Endothelial cell of umbilical vein (primary cell): ENCODE results near the gene SLC25A13. TPM values are rescaled to one million over a fixed set of nuclear protein-coding genes. Genes with fewer than 3 reads are reported as not detected.

Experiments used
- BruUV-seq: library from RNA; stranded (reverse); fragments of 400-500 nt; replicated peaks from 2 replicates; lab custom pipeline; 2021; lab: Mats Ljungman, UMichigan
- CTCF ChIA-PET: fragments of 300-600, 350-600 bp; sonication (Branson Sonifier 250); formaldehyde crosslinking; loops from one replicate; lab custom pipeline; 2021; ENCODE audit warnings: antibody characterized with exemption, inconsistent platforms; lab: Charles Lee
- POLR2A ChIA-PET: fragments of 300-600, 350-600 bp; sonication (Branson Sonifier 250); formaldehyde crosslinking; loops from one replicate; lab custom pipeline; 2021; ENCODE audit warnings: antibody characterized with exemption, inconsistent platforms; lab: Charles Lee
- DNase-seq: peaks from one replicate; pipeline ENCODE4 v3.0.0-alpha.2; 2011; ENCODE audit warnings: low read depth, low spot score
- FAIRE-seq: peaks from 2 replicates; lab custom pipeline; 2011; peaks lifted over from hg19 to GRCh38; lab: Jason Lieb, UNC
- H2AFZ ChIP-seq: 2 replicates; pipeline ENCODE4 v1.6.0; 2012; ENCODE audit warnings: low read depth, low read length, control low read depth, inconsistent platforms
- H3K27ac ChIP-seq: 2 replicates; pipeline ENCODE4 v1.5.1; 2011; ENCODE audit warnings: low read depth, mild to moderate bottlenecking, control low read depth, low read length, moderate library complexity; ENCODE audit not compliant: insufficient read depth
- H3K27me3 ChIP-seq, 2 experiments: 2 replicates each; pipeline versions ENCODE4 v1.6.0 to v1.6.1; 2011; ENCODE audit warnings: low read length in 2 of 2, mixed read lengths in 1 of 2; ENCODE audit not compliant: control insufficient read depth in 2 of 2, insufficient read depth in 2 of 2
- H3K36me3 ChIP-seq, 2 experiments: 2 replicates in 1 of 2; 3 replicates in 1 of 2; pipeline ENCODE4 v1.5.1; 2011; ENCODE audit warnings: low read length in 2 of 2, mild to moderate bottlenecking in 1 of 2, moderate library complexity in 1 of 2; ENCODE audit not compliant: control insufficient read depth in 2 of 2, insufficient read depth in 2 of 2; ENCODE audit errors: extremely low read depth in 1 of 2
- H3K4me1 ChIP-seq: 3 replicates; pipeline ENCODE4 v1.5.1; 2011; ENCODE audit warnings: mild to moderate bottlenecking, low read length; ENCODE audit not compliant: control insufficient read depth, insufficient read depth; ENCODE audit errors: extremely low read depth
- H3K4me2 ChIP-seq: 2 replicates; pipeline ENCODE4 v1.6.1; 2011; ENCODE audit warnings: low read length, control low read depth, mixed read lengths; ENCODE audit not compliant: insufficient read depth
- H3K4me3 ChIP-seq, 3 experiments: fragments of 200-600 bp in 1 of 3; sonication (generic), shearing (Covaris generic) in 1 of 3; replicated peaks in 1 of 3; 2 replicates each; pipeline ENCODE4 v1.5.1; 2011 to 2016; ENCODE audit warnings: control low read depth in 3 of 3, low read length in 3 of 3, mild to moderate bottlenecking in 2 of 3, inconsistent platforms in 1 of 3, low read depth in 1 of 3, moderate library complexity in 1 of 3; ENCODE audit not compliant: insufficient read depth in 1 of 3
- H3K79me2 ChIP-seq: 2 replicates; pipeline ENCODE4 v1.6.0; 2012; ENCODE audit warnings: low read length, inconsistent platforms; ENCODE audit not compliant: control insufficient read depth, insufficient read depth
- H3K9ac ChIP-seq: replicated peaks from 2 replicates; pipeline ENCODE3; 2011; ENCODE audit warnings: low read length, control low read depth; ENCODE audit not compliant: insufficient read depth; ENCODE audit errors: extremely low read depth
- H3K9me1 ChIP-seq: replicated peaks from 3 replicates; pipeline ENCODE4 v1.6.0; 2011; ENCODE audit warnings: mild to moderate bottlenecking, low read length; ENCODE audit not compliant: control insufficient read depth, insufficient read depth; ENCODE audit errors: extremely low read depth
- H3K9me3 ChIP-seq: replicated peaks from 2 replicates; pipeline ENCODE4 v1.5.1; 2012; ENCODE audit warnings: low read length, inconsistent platforms; ENCODE audit not compliant: control insufficient read depth, insufficient read depth
- H4K20me1 ChIP-seq: replicated peaks from 2 replicates; pipeline ENCODE3; 2011; ENCODE audit warnings: mild to moderate bottlenecking, low read length; ENCODE audit not compliant: control insufficient read depth, insufficient read depth; ENCODE audit errors: extremely low read depth
- CTCF ChIP-seq, 2 donors: IDR thresholded peaks; 1 replicate in 1 of 2; 2 replicates in 1 of 2; pipeline ENCODE4 v1.5.1; 2011; ENCODE audit warnings: low read length in 2 of 2, mild to moderate bottlenecking in 2 of 2, moderate library complexity in 2 of 2, control low read depth in 1 of 2, inconsistent platforms in 1 of 2, low read depth in 1 of 2; ENCODE audit not compliant: insufficient read depth in 1 of 2; ENCODE audit errors: extremely low read depth in 1 of 2
- EZH2 ChIP-seq: IDR thresholded peaks from 2 replicates; pipeline ENCODE4 v1.6.1; 2012; ENCODE audit warnings: borderline replicate concordance, low read depth, mild to moderate bottlenecking, moderate library complexity, low read length, inconsistent platforms; ENCODE audit not compliant: severe bottlenecking
- FOS ChIP-seq: IDR thresholded peaks from 2 replicates; pipeline ENCODE4 v1.6.1; 2011; ENCODE audit warnings: mild to moderate bottlenecking, low read length, moderate library complexity, borderline replicate concordance; ENCODE audit not compliant: insufficient read depth
- GATA2 ChIP-seq: IDR thresholded peaks from 2 replicates; pipeline ENCODE4 v1.7.0; 2011; ENCODE audit warnings: low read depth, mild to moderate bottlenecking, moderate library complexity, mixed read lengths, low read length; ENCODE audit not compliant: insufficient read length, insufficient read depth
- JUN ChIP-seq: IDR thresholded peaks from 2 replicates; pipeline ENCODE4 v1.6.1; 2011; ENCODE audit warnings: borderline replicate concordance, low read depth; ENCODE audit not compliant: insufficient read length, insufficient read depth
- MAX ChIP-seq: IDR thresholded peaks from 2 replicates; pipeline ENCODE4 v1.6.1; 2011; ENCODE audit not compliant: insufficient read depth, insufficient read length
- MYC ChIP-seq: IDR thresholded peaks from one replicate; pipeline ENCODE4 v1.6.1; 2011; ENCODE audit warnings: mild to moderate bottlenecking, low read depth, low read length
- POLR2A ChIP-seq: IDR thresholded peaks from 2 replicates; pipeline ENCODE4 v1.6.1; 2012; ENCODE audit warnings: low read depth, mild to moderate bottlenecking, control low read depth, low read length
- POLR2AphosphoS5 ChIP-seq: IDR thresholded peaks from 2 replicates; pipeline ENCODE4 v1.6.1; 2012; ENCODE audit warnings: low read depth, mild to moderate bottlenecking, control low read depth, low read length, moderate library complexity; ENCODE audit not compliant: insufficient read depth
- dilution Hi-C: fragments of 300-500 bp; cut with MboI; formaldehyde crosslinking; loops from one replicate; pipeline ENCODE4 v1.15.0; 2019; ENCODE audit warnings: low sequenced_read_pairs; ENCODE audit not compliant: extremely low pct_ligation_motif_present
- intact Hi-C: fragments of 100-400 bp; cut with micrococcal nuclease; formaldehyde crosslinking; loops from one replicate; pipeline ENCODE4 v1.10.0; 2022
- polyA plus RNA-seq, 4 experiments: library from polyadenylated mRNA; depleted of rRNA in 3 of 4; stranded (reverse) in 3 of 4; unstranded in 1 of 4; fragments of >200 nt; gene quantifications; 2 replicates each; pipeline versions ENCODE4 v1.2.1 to v1.2.3, GENCODE V29; 2011 to 2012; ENCODE audit warnings: missing spikeins in 1 of 4
- total RNA-seq: library from RNA; stranded (reverse); gene quantifications from 2 replicates; pipeline ENCODE4 v1.2.3, GENCODE V29; 2021

Gene SLC25A13
- total and polyA plus RNA-seq, 2 donors (not counting 3 experiments of a cell fraction or from before 2014, with no cell fraction given), result 13.2 to 34.4 TPM

- peaks cover 2% of the 10 kb centered on the region for H4K20me1 ChIP-seq
- TF ChIP-seq CTCF (IDR thresholded peaks at IDR 0.05; ENCODE audit: extremely low read depth in 1 of 2, insufficient read depth in 1 of 2, low read depth in 1 of 2, low read length in 2 of 2) (no peak), POLR2A (no peak), GATA2 (no peak), EZH2 (no peak), MAX (no peak), JUN (no peak), MYC (no peak), FOS (no peak), POLR2AphosphoS5 (no peak)
- POLR2A ChIA-PET, result no interaction called here
- H3K36me3 ChIP-seq, result no peaks in the 10 kb centered on the region
- FAIRE-seq (no peak), DNase-seq (no peak)
- no peak overlapping the region for H2AFZ ChIP-seq
- H3K9ac ChIP-seq, result no peak overlapping the region
- H3K4me3 ChIP-seq, result no peak overlapping the region
- no peaks in the 10 kb centered on the region for H3K9me1 ChIP-seq
- no peak overlapping the region for H3K27ac ChIP-seq
- BruUV-seq, result no TSS peak
- dilution Hi-C loops (no loop called here), intact Hi-C loops (no loop called here)
- no peaks in the 10 kb centered on the region for H3K27me3 ChIP-seq
- CTCF ChIA-PET, result no interaction called here
- H3K4me2 ChIP-seq, result no peak overlapping the region
- no peaks in the 10 kb centered on the region for H3K9me3 ChIP-seq
- H3K4me1 ChIP-seq, result no peaks in the 10 kb centered on the region
- H3K79me2 ChIP-seq, result no peaks in the 10 kb centered on the region
These were observed 73.5 kb downstream of the SLC25A13 start for GRCh38 chr7:96248405-96248804.
